Karpas-422 (cell line): ENCODE results near the gene ADA. TPM values are rescaled to one million over a fixed set of nuclear protein-coding genes. Genes with fewer than 3 reads are reported as not detected.
A peak's percentile ranks its signal among the peaks of the same experiment; 100 is the strongest.
"Not testable (repeated sequence)": the region's sequence is repeated elsewhere in the genome, so short reads cannot be mapped to it uniquely, and the experiment has no call there.

ENCODE experiments used
- DNase-seq: peaks from one replicate; pipeline ENCODE4 v3.0.0-alpha.2; 2015
- H2AFZ ChIP-seq: fragments of 200-600 bp; sonication (generic); 2 replicates; pipeline ENCODE4 v1.6.1; 2014; ENCODE audit warnings: antibody characterized with exemption, low read length, mixed read lengths
- H3K27ac ChIP-seq: fragments of 200-600 bp; sonication (generic); 2 replicates; pipeline ENCODE4 v1.5.1; 2014; ENCODE audit warnings: mild to moderate bottlenecking, low read length, moderate library complexity
- H3K27me3 ChIP-seq: fragments of 200-600 bp; sonication (generic); 2 replicates; pipeline ENCODE4 v1.6.1; 2014; ENCODE audit warnings: low read length, mixed read lengths
- H3K36me3 ChIP-seq: fragments of 200-600 bp; sonication (generic); 2 replicates; pipeline ENCODE4 v1.6.1; 2014; ENCODE audit warnings: low read length, mixed read lengths; ENCODE audit not compliant: insufficient read depth
- H3K4me1 ChIP-seq: fragments of 200-600 bp; sonication (generic); 2 replicates; pipeline ENCODE4 v1.6.1; 2014; ENCODE audit warnings: mild to moderate bottlenecking, low read length, mixed read lengths
- H3K4me2 ChIP-seq: fragments of 200-600 bp; sonication (generic); 2 replicates; pipeline ENCODE4 v1.6.1; 2014; ENCODE audit warnings: low read length, low read depth, mild to moderate bottlenecking; ENCODE audit not compliant: poor library complexity, severe bottlenecking
- H3K4me3 ChIP-seq: fragments of 200-600 bp; sonication (generic); 2 replicates; pipeline ENCODE4 v1.5.1; 2014; ENCODE audit warnings: mild to moderate bottlenecking, antibody characterized with exemption, low read length, mixed read lengths
- H3K79me2 ChIP-seq: fragments of 200-600 bp; sonication (generic); 2 replicates; pipeline ENCODE4 v1.6.1; 2014; ENCODE audit warnings: mild to moderate bottlenecking, low read length, mixed read lengths
- H3K9ac ChIP-seq: fragments of 200-600 bp; sonication (generic); 2 replicates; pipeline ENCODE4 v1.6.0; 2014; ENCODE audit warnings: low read length
- H3K9me2 ChIP-seq: fragments of 200-600 bp; sonication (generic), shearing (Covaris generic); replicated peaks from 2 replicates; pipeline ENCODE4 v1.6.0; 2014; ENCODE audit warnings: mild to moderate bottlenecking, low read length, moderate library complexity; ENCODE audit not compliant: insufficient read depth
- H3K9me3 ChIP-seq: fragments of 300-700, 200-600 bp; sonication (generic); 2 replicates; pipeline ENCODE4 v1.6.1; 2014; ENCODE audit warnings: low read length, mixed read lengths
- H4K20me1 ChIP-seq: fragments of 200-600 bp; sonication (generic); 2 replicates; pipeline ENCODE4 v1.6.1; 2014; ENCODE audit warnings: mild to moderate bottlenecking, antibody characterized with exemption, low read length, low read depth; ENCODE audit not compliant: insufficient read depth
- total RNA-seq: library from RNA; depleted of rRNA; stranded (reverse); fragments of >200 nt; shearing (Covaris generic); gene quantifications from 2 replicates; pipeline ENCODE4 v1.2.3, GENCODE V29; 2014; ENCODE audit warnings: low replicate concordance

ADA gene
- total RNA-seq, 1 experiment from 2014 or later = not detected

DNA sequence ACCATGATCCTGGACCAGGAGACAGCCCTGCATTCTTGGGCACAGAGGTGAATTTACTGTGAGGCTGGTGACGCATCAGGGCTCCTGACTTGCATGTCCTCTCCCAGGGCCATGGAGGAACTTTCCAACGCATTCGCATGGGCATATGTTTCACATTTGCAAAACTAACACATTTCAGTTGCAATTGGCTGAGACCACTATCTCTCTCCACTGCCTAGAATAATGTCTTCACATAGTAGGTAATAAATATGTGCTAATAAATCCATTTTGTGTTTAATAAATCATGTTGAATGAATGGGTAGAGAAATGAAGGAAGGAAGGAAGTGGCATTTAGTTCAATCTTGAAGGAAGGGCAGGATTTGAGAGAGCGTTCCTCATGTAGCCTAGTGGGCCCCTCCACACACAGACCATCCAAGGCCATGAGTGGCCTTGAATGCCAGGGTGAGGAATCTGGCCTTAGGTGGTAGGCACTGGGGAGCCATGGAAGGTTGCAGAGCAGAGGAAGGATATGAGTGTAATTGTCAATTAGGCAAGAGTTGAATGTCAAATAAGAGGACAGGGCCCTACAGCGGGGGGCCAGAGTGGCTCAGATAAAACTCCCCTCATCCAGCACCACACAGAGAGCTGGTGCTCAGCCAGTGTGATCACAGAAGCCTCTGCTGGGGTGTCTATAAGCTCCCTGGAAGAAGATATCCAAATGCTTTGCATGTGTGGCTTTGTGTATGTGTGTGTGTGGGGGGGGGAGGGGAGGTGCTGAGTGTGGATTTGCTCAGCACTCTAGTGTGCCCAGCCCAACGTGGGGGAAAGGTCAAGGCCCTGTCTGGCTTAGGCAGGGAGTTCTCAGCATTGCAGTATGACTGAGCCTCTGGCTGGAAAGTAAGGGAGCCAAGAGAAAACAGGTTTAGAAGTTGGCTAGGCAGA is 32.8 kb upstream of the ADA start:
- Histone ChIP-seq H3K27me3 (no peaks in the 10 kb centered on the region), H3K9me3 (no peaks in the 10 kb centered on the region), H3K79me2 (no peaks in the 10 kb centered on the region), H3K27ac (no peak overlapping the region), H3K9ac (no peak overlapping the region), H3K36me3 (no peaks in the 10 kb centered on the region), H3K9me2 (no peaks in the 10 kb centered on the region), H4K20me1 (no peaks in the 10 kb centered on the region), H3K4me1 (peaks cover 4% of the 10 kb centered on the region), H2AFZ (no peak overlapping the region), H3K4me2 (no peak overlapping the region), H3K4me3 (no peak overlapping the region)
- no peak for DNase-seq

GRCh38 chr20:44683263-44684046 is 32.0 kb upstream of the ADA start:
- Histone ChIP-seq H3K27ac (no peak overlapping the region), H2AFZ (no peak overlapping the region), H3K4me3 (no peak overlapping the region), H3K4me2 (no peak overlapping the region), H3K36me3 (no peaks in the 10 kb centered on the region), H4K20me1 (no peaks in the 10 kb centered on the region), H3K4me1 (peaks cover 4% of the 10 kb centered on the region), H3K27me3 (no peaks in the 10 kb centered on the region), H3K79me2 (no peaks in the 10 kb centered on the region), H3K9me3 (no peaks in the 10 kb centered on the region), H3K9me2 (no peaks in the 10 kb centered on the region), H3K9ac (no peak overlapping the region)
- peak; percentile 85 for DNase-seq

DNA sequence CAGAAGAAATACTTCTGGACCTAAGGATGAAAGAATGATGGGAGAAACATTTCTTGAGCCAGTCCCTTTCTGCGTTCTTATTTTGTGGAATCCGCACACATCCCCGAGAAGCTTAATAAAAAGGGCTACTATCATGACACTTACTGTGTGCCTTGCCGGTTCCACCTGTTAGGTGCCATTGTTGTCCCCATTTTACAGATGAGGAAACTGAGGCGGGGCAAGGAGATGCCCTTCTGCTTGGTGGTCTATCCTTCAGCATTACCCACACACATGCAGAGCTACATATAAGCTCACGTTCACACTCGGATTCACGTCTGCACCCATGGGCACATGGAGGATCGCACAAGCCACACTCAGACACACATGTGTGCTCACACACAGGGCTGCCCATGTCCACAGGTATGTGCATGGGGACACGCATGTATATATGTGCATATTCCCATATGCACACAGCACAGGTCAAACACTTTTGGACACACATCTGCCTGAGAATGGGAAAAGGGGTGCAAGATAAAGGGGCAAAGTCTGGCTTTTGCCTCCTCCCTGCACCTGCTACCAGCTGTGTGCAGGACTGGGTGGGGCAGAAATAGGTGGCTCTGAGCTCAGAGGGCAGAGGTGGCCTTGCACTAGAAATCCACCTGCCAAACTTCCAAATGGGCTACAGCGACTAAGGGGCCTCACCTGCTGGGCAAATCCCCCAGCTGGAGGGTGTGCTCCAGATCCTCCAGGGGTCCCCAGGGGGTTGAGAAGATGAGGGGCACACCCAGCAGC is 30.5 kb upstream of the ADA start:
- H3K27me3 ChIP-seq = no peaks in the 10 kb centered on the region
- H3K9me3 ChIP-seq = no peaks in the 10 kb centered on the region
- peaks cover 4% of the 10 kb centered on the region for H3K4me1 ChIP-seq
- H3K9me2 ChIP-seq = no peaks in the 10 kb centered on the region
- H3K36me3 ChIP-seq = no peaks in the 10 kb centered on the region
- no peak overlapping the region for H3K4me2 ChIP-seq
- no peak for DNase-seq
- H3K79me2 ChIP-seq = no peaks in the 10 kb centered on the region
- H3K9ac ChIP-seq = no peak overlapping the region
- no peak overlapping the region for H3K27ac ChIP-seq
- no peaks in the 10 kb centered on the region for H4K20me1 ChIP-seq
- H3K4me3 ChIP-seq = no peak overlapping the region
- H2AFZ ChIP-seq = no peak overlapping the region

DNA sequence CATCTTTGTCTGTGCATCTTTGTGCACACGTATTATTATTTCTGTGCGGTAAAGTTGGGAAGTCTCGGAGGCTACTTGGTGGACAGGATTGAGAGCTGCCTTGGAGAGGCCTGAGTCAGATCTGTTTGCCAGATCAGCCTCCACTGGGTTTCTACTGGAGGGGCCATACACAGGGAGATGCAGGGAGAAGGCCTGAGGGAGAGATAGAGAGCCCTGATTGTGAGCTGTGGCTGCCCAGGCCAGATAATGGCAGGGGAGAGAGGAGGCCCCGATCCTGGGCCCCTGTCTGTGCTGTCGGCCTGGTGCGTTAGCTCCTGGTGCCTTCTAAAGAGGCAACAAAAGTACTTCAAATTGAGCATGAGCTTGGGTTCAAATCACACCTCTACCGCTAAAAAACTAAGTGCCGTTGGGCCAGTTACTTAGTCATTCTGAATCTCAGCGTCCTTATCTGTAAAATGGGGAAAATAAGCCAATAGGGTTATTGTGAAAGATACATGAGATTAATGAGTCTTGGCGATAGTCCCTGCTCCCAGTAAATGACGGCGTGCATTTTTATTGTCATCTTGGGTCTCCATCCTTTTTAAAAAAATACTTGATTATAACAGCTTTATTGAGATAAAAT is 27.6 kb upstream of the ADA start:
- H3K9ac ChIP-seq = no peak overlapping the region
- no peak overlapping the region for H3K4me2 ChIP-seq
- H3K27ac ChIP-seq = no peak overlapping the region
- H3K9me3 ChIP-seq = no peaks in the 10 kb centered on the region
- no peak overlapping the region for H2AFZ ChIP-seq
- no peaks in the 10 kb centered on the region for H3K27me3 ChIP-seq
- no peaks in the 10 kb centered on the region for H4K20me1 ChIP-seq
- H3K4me3 ChIP-seq = no peak overlapping the region
- H3K79me2 ChIP-seq = no peaks in the 10 kb centered on the region
- no peak for DNase-seq
- no peaks in the 10 kb centered on the region for H3K36me3 ChIP-seq
- H3K9me2 ChIP-seq = no peaks in the 10 kb centered on the region
- peaks cover 4% of the 10 kb centered on the region for H3K4me1 ChIP-seq

GRCh38 chr20:44678242-44678641 is 26.7 kb upstream of the ADA start:
- no peaks in the 10 kb centered on the region for H3K4me1 ChIP-seq
- H2AFZ ChIP-seq = no peak overlapping the region
- H3K79me2 ChIP-seq = no peaks in the 10 kb centered on the region
- no peak for DNase-seq
- H4K20me1 ChIP-seq = no peaks in the 10 kb centered on the region
- H3K27me3 ChIP-seq = no peaks in the 10 kb centered on the region
- no peak overlapping the region for H3K4me2 ChIP-seq
- H3K27ac ChIP-seq = no peak overlapping the region
- H3K9me2 ChIP-seq = no peaks in the 10 kb centered on the region
- no peaks in the 10 kb centered on the region for H3K36me3 ChIP-seq
- no peaks in the 10 kb centered on the region for H3K9me3 ChIP-seq
- H3K9ac ChIP-seq = no peak overlapping the region
- no peak overlapping the region for H3K4me3 ChIP-seq

DNA sequence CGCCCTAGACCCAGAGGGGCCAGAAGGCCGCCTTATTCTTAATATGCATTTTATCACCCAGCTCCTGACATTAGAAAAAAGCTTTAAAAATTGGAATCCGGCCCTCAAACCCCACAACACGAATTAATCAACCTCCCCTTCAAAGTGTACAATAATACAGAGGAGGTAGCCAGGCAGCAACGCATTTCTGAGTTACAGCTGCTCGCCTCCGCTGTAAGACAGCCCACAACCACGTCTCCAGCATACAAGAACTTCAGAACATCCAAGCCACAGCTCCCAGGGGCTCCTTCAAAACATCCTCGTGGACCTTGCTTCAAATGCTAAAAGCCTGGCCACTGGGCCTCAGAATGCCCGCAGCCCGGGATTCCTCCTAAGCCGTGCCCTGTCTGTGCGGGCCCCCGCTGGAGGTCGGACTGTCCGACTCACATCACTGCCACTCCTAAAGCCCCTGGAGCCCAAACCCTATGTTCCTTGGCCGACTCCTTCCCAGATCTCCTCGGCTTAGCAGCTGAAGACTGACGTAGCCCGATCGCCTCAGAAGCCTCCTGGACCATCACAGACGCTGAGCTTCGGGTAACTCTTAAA is 20.9 kb upstream of the ADA start:
- H4K20me1 ChIP-seq, H3K36me3 ChIP-seq, H3K79me2 ChIP-seq, H3K27me3 ChIP-seq, DNase-seq, H3K27ac ChIP-seq, H3K4me2 ChIP-seq, H3K9me2 ChIP-seq, H3K9me3 ChIP-seq, H2AFZ ChIP-seq, H3K4me3 ChIP-seq, H3K9ac ChIP-seq, H3K4me1 ChIP-seq: not testable (repeated sequence)

DNA sequence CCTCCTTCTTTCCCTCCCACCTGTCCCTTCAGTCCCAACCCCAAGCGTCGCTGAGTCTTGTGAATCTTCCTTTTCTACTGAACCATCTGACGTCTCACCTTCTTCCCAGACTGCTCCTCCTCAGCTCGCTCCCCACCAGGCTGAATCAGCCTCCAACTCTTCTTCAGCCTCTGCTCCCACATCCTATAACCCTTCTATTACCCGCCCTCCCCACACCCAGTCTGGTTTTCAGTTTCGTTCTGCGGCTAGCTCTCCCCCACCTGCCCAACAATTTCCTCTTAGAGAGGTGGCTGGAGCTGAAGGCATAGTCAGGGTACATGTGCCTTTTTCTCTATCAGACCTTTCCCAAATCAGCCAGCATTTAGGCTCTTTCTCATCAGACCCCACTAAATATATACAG is 20.0 kb upstream of the ADA start:
- not testable (repeated sequence) for H3K36me3 ChIP-seq, H3K9ac ChIP-seq, H3K4me2 ChIP-seq, H3K9me2 ChIP-seq, H3K27me3 ChIP-seq, H3K4me1 ChIP-seq, DNase-seq, H3K9me3 ChIP-seq, H3K27ac ChIP-seq, H2AFZ ChIP-seq, H3K4me3 ChIP-seq, H4K20me1 ChIP-seq, H3K79me2 ChIP-seq
